Subcutaneous abdominal adipose tissue (tissue), 5 donors: Measurements from ENCODE around the gene ATRAID.

Source experiments
- H3K27ac ChIP-seq: one replicate; pipeline ENCODE4 v1.7.0; 2013; ENCODE audit warnings: low read depth, mild to moderate bottlenecking, inconsistent platforms, low read length, moderate library complexity
- H3K27me3 ChIP-seq, 5 donors: one replicate each; pipeline ENCODE4 v1.7.0; 2013; ENCODE audit warnings: low read length in 5 of 5, inconsistent platforms in 1 of 5; ENCODE audit not compliant: control insufficient read depth in 5 of 5, insufficient read depth in 4 of 5
- H3K36me3 ChIP-seq, 5 donors: one replicate each; pipeline ENCODE4 v1.7.0; 2013; ENCODE audit warnings: low read length in 5 of 5; ENCODE audit not compliant: control insufficient read depth in 5 of 5, insufficient read depth in 5 of 5
- H3K4me1 ChIP-seq, 5 donors: one replicate each; pipeline ENCODE4 v1.7.0; 2013; ENCODE audit warnings: low read length in 5 of 5, mild to moderate bottlenecking in 3 of 5, moderate library complexity in 1 of 5; ENCODE audit not compliant: control insufficient read depth in 5 of 5, insufficient read depth in 5 of 5
- H3K4me3 ChIP-seq, 5 donors: one replicate each; pipeline ENCODE4 v1.7.0; 2013; ENCODE audit warnings: low read length in 5 of 5, low read depth in 1 of 5
- H3K9ac ChIP-seq, 5 donors: one replicate each; pipeline ENCODE4 v1.7.0; 2013; ENCODE audit warnings: low read length in 5 of 5, mild to moderate bottlenecking in 4 of 5, moderate library complexity in 3 of 5
- H3K9me3 ChIP-seq, 5 donors: one replicate each; pipeline ENCODE4 v1.7.0; 2013; ENCODE audit warnings: low read length in 5 of 5; ENCODE audit not compliant: control insufficient read depth in 5 of 5
- donor health status: healthy.
- donor health status: healthy.
- donor health status: healthy.
- donor health status: healthy.
- donor health status: healthy.

ATRAID gene

DNA sequence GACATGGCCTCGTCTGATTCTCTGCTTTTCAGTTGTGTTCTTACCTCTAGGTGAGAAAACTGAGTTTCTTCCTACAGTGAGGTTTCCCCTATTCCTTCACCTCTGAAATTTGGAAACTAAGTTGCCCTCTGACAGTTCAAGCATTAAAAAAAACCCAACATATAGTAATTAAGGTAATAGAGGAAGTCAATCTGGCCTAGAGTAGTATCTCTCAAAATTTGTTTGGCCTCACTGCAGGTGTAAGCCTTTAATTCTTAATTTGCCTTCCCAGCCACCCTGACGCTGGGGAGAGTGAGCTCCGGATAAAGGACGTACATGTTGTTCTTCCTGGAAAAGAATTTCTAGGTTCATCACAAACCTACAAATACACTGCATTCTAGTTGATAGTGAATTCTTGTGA is 6.8 kb downstream of the ATRAID start:
- no peak overlapping the region for H3K27ac ChIP-seq
- no peak overlapping the region for H3K9ac ChIP-seq
- peaks cover 4 to 18% (median 16%) of the 10 kb centered on the region in 5 donors for H3K4me1 ChIP-seq
- no peaks in the 10 kb centered on the region for H3K27me3 ChIP-seq
- H3K36me3 ChIP-seq, result peaks cover 5 to 41% (median 32%) of the 10 kb centered on the region in 5 donors
- no peaks in the 10 kb centered on the region for H3K9me3 ChIP-seq
- H3K4me3 ChIP-seq, result no peak overlapping the region

DNA sequence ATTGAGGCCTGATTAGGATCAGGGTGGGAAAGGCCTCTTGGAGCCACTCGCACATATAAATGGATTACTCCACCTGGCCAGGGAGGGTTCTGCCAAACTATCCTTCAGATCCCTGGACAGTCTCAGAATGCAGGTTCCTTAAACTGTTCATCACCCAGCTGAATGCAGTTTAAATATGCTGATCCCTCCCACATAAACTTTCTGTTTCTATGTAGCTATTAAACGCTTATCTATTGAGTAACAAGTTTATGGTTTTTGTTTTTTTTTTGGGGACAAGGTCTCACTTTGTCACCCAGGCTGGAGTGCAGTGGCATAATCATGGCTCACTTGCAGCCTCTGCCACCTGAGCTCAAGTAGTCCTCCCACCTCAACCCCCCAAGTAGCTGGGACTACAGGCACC is 7.2 kb downstream of the ATRAID start:
- no peak overlapping the region for H3K27ac ChIP-seq
- no peak overlapping the region for H3K4me3 ChIP-seq
- no peaks in the 10 kb centered on the region for H3K27me3 ChIP-seq
- no peaks in the 10 kb centered on the region for H3K9me3 ChIP-seq
- H3K4me1 ChIP-seq, result peaks cover 4 to 18% (median 15%) of the 10 kb centered on the region in 5 donors
- H3K9ac ChIP-seq, result no peak overlapping the region
- H3K36me3 ChIP-seq, result peaks cover 5 to 46% (median 37%) of the 10 kb centered on the region in 5 donors

DNA sequence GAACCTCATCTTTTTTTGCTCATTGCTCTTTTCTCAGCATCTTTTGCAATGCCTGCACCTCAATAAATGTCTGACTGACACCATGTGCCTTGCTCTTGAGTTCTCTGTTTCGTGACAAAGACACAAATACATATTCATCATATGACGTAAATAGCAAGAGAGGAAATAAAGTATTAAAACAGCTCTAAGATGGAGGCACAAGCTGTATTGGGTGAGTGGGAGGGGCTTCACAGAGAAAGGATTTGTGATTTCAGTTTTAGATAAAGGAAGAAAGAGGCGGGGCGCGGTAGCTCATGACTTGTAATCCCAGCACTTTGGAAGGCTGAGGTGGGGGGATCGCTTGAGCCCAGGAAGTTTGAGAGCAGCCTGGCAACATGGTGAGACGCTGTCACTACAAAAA is 8.2 kb downstream of the ATRAID start:
- Histone ChIP-seq H3K9ac (no peak overlapping the region), H3K36me3 (peaks cover 7 to 55% (median 47%) of the 10 kb centered on the region in 5 donors), H3K4me3 (no peak overlapping the region), H3K27ac (no peak overlapping the region), H3K27me3 (no peaks in the 10 kb centered on the region), H3K9me3 (no peaks in the 10 kb centered on the region), H3K4me1 (peaks cover 4 to 18% (median 15%) of the 10 kb centered on the region in 5 donors)

DNA sequence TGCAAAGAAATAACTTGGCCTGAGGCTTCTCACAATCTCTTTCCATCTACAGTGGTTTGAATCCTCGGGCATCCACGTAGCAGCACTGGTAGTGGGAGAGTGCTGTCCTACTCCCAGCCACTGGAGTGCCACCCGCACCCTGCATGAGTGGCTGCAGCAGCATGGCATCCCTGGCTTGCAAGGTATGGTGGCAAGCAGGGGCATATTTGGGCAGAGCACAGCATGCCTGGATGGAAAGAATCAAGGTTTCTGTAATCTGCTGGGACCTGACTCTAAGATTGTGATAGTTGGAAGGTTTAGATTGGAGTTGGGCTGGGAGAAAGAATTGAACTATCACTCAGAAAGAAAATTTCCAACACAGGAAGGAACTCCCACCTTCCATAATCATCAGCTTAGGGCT is 9.3 kb downstream of the ATRAID start:
- Histone ChIP-seq H3K9me3 (no peaks in the 10 kb centered on the region), H3K36me3 (peaks cover 4 to 60% (median 51%) of the 10 kb centered on the region in 5 donors), H3K27ac (no peak overlapping the region), H3K4me1 (peaks cover 4 to 18% (median 15%) of the 10 kb centered on the region in 5 donors), H3K4me3 (no peak overlapping the region), H3K9ac (no peak overlapping the region), H3K27me3 (no peaks in the 10 kb centered on the region)

DNA sequence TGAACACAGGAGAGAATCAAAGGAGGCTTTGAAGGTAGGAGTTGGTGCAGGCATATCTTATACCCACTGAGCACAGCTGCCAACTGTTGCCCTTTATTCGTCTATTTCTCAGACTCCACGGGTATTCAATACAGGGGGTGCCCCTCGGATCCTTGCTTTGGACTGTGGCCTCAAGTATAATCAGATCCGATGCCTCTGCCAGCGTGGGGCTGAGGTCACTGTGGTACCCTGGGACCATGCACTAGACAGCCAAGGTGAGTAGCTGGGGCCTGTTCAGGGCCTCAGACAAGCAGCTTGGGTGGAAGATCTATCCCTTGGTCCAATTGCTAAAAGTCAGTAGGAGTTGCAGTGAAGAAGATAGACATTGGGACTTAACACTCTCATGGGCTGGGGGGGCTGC is 10.6 kb downstream of the ATRAID start:
- Histone ChIP-seq H3K4me1 (peaks cover 4 to 10% (median 9%) of the 10 kb centered on the region in 5 donors), H3K9ac (no peak overlapping the region), H3K36me3 (peaks cover 9 to 72% (median 63%) of the 10 kb centered on the region in 5 donors), H3K9me3 (no peaks in the 10 kb centered on the region), H3K4me3 (no peak overlapping the region), H3K27ac (no peak overlapping the region), H3K27me3 (no peaks in the 10 kb centered on the region)

DNA sequence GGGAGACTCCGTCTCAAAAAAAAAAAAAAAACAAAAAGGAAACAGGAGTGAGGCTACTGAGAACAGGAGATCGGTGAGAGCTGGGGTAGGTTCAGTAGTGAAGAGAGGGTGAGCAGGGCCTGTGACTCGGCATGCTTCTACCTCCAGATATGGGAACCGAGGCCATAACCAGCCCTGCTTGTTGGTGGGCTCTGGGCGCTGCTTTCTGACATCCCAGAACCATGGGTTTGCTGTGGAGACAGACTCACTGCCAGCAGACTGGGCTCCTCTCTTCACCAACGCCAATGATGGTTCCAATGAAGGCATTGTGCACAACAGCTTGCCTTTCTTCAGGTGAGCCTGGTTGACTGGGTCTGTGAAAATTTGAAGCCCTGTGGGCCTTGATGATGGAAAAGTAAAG is 11.6 kb downstream of the ATRAID start:
- no peak overlapping the region for H3K4me3 ChIP-seq
- no peaks in the 10 kb centered on the region for H3K9me3 ChIP-seq
- H3K36me3 ChIP-seq, result peaks cover 17 to 82% (median 67%) of the 10 kb centered on the region in 5 donors
- H3K27ac ChIP-seq, result no peak overlapping the region
- H3K4me1 ChIP-seq, result no peaks in the 10 kb centered on the region
- no peaks in the 10 kb centered on the region for H3K27me3 ChIP-seq
- no peak overlapping the region for H3K9ac ChIP-seq

DNA sequence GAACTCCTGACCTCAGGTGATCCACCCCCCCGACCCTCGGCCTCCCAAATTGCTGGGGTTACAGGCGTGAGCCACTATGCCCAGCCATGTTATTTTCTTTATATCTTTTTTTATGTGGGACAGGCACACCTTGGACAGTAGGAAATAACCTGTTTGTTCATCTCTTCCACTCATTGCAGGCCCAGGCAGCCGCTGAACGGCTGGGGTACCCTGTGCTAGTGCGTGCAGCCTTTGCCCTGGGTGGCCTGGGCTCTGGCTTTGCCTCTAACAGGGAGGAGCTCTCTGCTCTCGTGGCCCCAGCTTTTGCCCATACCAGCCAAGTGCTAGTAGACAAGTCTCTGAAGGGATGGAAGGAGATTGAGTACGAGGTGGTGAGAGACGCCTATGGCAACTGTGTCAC is 13.7 kb downstream of the ATRAID start:
- Histone ChIP-seq H3K9ac (no peak overlapping the region), H3K27ac (no peak overlapping the region), H3K9me3 (no peaks in the 10 kb centered on the region), H3K4me3 (no peak overlapping the region), H3K27me3 (no peaks in the 10 kb centered on the region), H3K36me3 (peaks cover 17 to 92% (median 73%) of the 10 kb centered on the region in 5 donors), H3K4me1 (no peaks in the 10 kb centered on the region)

DNA sequence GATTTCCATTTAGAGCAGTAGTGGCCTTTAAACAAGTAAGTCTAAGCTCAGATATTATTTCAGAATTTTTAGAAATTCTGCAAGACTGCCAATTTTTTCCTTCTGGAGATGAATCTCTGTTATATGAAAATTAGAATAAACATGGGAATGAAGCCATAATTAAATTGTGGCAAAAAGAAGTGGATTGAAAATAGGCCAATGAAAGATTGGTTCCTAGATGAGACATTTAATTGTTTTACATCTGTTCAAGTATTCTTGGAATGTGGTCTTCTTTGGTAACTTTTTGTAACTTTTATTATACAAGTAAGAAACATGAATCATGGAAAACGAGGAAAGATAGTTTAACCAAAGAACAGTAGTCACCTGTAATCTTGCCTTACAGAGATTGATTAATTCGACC is 15.7 kb downstream of the ATRAID start:
- Histone ChIP-seq H3K27ac (no peak overlapping the region), H3K27me3 (no peaks in the 10 kb centered on the region), H3K36me3 (peaks cover 19 to 96% (median 78%) of the 10 kb centered on the region in 5 donors), H3K9me3 (no peaks in the 10 kb centered on the region), H3K4me1 (no peaks in the 10 kb centered on the region), H3K9ac (no peak overlapping the region), H3K4me3 (no peak overlapping the region)

DNA sequence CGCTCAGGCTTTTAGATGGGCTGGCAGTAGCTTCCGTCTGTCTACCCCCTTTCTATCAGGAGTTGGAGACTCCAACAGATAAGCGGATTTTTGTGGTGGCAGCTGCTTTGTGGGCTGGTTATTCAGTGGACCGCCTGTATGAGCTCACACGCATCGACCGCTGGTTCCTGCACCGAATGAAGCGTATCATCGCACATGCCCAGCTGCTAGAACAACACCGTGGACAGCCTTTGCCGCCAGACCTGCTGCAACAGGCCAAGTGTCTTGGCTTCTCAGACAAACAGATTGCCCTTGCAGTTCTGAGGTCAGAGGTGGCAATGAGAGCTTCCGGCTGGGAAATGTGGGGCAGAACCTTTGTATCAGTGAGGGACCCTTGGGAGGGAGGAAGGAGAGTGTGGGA is 20.1 kb downstream of the ATRAID start:
- no peak overlapping the region for H3K9ac ChIP-seq
- no peaks in the 10 kb centered on the region for H3K9me3 ChIP-seq
- H3K27ac ChIP-seq, result no peak overlapping the region
- no peaks in the 10 kb centered on the region for H3K4me1 ChIP-seq
- H3K27me3 ChIP-seq, result no peaks in the 10 kb centered on the region
- no peak overlapping the region for H3K4me3 ChIP-seq
- H3K36me3 ChIP-seq, result peaks cover 19 to 96% (median 82%) of the 10 kb centered on the region in 5 donors

DNA sequence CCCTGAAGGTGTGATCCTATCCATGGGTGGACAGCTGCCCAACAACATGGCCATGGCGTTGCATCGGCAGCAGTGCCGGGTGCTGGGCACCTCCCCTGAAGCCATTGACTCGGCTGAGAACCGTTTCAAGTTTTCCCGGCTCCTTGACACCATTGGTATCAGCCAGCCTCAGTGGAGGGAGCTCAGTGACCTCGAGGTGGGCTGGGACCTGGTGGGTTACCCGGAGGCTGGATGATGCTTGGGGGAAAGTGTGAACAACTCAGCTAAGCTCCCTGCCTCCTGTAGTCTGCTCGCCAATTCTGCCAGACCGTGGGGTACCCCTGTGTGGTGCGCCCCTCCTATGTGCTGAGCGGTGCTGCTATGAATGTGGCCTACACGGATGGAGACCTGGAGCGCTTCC is 21.5 kb downstream of the ATRAID start:
- H3K27ac ChIP-seq, result no peak overlapping the region
- peaks cover 0 to 2% (median 0%) of the 10 kb centered on the region in 5 donors for H3K4me1 ChIP-seq
- no peaks in the 10 kb centered on the region for H3K27me3 ChIP-seq
- peaks cover 6 to 96% (median 87%) of the 10 kb centered on the region in 5 donors for H3K36me3 ChIP-seq
- H3K4me3 ChIP-seq, result no peak overlapping the region
- no peak overlapping the region for H3K9ac ChIP-seq
- no peaks in the 10 kb centered on the region for H3K9me3 ChIP-seq

DNA sequence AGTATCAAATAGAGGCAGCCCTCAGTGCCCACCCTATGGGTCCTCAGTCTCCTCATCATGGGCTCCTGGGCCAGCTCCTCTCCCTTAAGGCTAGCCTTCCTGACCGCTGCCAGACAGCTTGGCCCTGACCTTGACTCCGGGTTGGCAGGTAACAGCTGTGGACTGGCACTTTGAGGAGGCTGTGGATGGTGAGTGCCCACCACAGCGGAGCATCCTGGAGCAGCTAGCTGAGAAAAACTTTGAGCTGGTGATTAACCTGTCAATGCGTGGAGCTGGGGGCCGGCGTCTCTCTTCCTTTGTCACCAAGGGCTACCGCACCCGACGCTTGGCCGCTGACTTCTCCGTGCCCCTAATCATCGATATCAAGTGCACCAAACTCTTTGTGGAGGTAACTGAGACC is 24.3 kb downstream of the ATRAID start:
- Histone ChIP-seq H3K36me3 (peaks cover 6 to 100% (median 98%) of the 10 kb centered on the region in 5 donors), H3K4me3 (no peak overlapping the region), H3K27me3 (no peaks in the 10 kb centered on the region), H3K27ac (no peak overlapping the region), H3K4me1 (peaks cover 0 to 2% (median 0%) of the 10 kb centered on the region in 5 donors), H3K9me3 (no peaks in the 10 kb centered on the region), H3K9ac (no peak overlapping the region)
